Activated CD8-positive, alpha-beta memory T cell treated with anti-CD3 and anti-CD28 coated beads, Interleukin-2, amount 50 U/mL, for 4 hours (primary cell): ENCODE results near the gene MCTS1.
"Not testable (repeated sequence)": the region's sequence is repeated elsewhere in the genome, so short reads cannot be mapped to it uniquely, and the experiment has no call there.

ENCODE experiments used
- DNase-seq: peaks from one replicate; pipeline ENCODE4 v3.0.0-alpha.2; 2020

Gene MCTS1

DNA sequence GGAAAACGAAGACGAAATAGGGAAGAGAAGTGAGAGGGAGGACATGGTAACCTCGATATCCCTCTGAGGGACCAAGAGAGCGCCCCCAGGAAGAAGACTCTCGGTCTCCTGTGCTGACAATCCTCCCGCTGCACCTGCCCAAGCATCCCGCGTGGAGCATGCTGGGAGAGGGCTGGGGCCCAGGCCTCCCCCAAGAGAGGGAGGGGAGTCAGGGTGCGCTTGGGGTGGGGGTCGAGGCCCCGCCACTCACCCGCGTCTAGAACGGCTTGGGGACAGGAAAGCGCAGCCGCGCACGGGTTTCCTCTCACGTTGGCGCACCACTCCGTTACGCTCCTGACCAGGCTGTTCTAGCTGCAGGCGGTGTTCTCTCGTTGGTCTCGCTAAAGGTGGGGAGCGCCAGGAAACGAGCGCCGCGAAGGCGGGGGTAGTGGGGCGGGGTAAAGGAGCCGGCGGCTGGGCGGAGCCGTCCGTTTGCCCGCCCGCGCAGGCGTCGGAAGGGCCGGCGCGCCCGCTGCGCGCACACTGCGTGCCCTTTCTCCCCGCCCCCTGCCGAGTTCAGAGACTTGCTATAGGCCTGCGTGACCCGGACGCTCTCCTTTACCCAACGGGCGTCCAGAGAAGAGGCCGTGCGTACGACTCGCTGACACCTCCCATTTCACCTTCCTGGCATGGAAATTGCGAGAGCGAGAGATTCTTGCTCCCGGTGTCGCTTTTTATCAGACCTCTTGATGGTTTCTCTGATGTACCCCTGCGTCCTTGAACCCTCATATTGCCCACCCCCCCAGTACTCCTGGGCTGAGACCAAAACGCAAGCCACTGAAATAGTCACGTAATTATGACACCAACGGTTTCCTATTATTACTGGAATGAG lies 26.0 kb downstream of the MCTS1 start, which contains the start of gene C1GALT1C1:
Gene C1GALT1C1 (minus strand): TSS at position 388 of the 871 bp plus-strand sequence. CDS start 2,888 bp downstream, outside the sequence.
- DNase-seq = peak; percentile 88

DNA sequence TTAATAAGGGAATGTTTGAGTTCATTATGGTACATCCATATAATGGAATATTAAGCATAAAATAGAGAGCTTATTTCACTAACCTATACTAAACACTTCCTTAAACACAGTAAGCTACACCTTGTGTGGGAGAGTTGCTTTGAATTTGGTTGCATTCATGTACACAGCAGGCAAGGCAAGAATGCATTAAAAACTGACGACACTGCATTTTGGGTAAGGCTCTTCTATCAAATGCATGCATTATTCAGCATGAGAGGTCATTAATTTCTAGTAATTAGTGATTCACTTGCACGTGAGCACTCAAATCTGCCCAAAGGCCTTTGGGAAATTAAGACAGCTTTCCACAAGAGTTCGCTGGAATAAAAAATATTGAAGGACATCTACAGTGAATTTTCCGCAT lies 34.7 kb downstream of the MCTS1 start:
- no peak for DNase-seq

DNA sequence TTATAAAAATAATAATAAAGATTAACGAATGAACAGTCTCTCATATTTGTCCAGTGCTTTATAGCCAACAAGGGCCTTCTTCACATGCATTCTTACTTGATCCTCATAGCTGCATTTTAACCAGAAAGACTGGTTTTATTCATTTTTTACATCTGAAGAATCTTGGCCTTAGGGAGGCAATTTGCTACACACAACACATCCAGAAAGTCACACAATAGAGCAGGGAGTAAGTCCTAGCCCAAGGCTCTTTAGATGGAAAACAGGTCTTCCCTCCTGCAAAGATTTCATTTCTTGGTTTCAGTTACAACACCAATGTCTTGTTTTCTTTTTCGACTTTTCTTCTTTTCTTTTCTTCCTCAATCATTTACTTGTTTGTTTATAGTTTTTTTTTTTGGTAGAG lies 39.0 kb downstream of the MCTS1 start:
- DNase-seq = no peak

DNA sequence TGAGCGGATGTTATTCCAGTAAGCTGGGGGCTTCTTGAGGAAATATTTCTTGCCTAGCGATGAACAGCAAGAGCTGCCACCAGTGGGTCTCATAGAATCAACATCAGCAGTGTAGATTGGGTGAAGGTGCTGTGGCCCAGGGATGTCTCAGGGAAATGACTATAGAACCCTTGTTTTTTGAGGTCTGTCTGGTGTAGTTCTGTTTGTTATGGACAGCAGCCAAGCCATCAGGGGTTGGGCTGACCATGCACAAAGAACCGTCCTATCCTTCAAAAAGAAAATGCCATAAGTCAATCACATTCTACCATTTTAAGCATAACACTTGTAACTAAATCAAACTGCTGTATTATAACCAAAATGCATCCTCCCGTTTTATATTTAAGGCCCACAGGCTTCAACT lies 43.2 kb downstream of the MCTS1 start:
- no peak for DNase-seq

DNA sequence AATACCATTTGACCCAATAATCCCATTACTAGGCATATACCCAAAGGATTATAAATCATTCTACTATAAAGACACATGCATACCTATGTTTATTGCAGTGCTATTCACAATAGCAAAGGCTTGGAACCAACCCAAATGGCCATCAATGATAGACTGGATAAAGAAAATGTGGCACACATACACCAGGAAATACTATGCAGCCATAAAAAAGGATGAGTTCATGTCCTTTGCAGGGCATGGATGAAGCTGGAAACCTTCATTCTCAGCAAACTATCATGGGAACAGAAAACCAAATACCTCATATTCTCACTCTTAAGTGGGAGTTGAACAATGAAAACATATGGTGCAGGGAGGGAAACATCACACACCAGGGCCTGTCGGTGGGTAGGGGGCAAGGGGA lies 48.4 kb downstream of the MCTS1 start:
- not testable (repeated sequence) for DNase-seq

DNA sequence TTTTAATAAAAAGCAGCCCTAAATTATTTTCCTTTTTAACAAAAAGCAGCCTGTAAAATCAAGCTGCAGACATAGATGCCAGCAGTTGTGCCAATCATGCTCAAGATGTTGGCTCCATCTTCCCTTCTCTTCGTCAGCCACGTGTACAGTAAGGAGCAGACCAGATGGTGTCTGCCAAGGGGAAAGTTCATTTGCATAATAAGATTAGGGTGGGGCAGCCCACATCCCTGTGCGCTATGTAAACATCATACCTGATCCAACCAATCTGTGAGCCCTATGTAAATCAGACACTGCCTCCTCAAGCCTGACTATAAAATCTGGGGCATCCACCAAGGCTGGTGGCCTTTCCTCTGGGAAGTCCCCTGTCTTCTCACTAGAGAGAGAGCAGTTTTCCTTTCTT lies 49.1 kb downstream of the MCTS1 start:
- DNase-seq = no peak

DNA sequence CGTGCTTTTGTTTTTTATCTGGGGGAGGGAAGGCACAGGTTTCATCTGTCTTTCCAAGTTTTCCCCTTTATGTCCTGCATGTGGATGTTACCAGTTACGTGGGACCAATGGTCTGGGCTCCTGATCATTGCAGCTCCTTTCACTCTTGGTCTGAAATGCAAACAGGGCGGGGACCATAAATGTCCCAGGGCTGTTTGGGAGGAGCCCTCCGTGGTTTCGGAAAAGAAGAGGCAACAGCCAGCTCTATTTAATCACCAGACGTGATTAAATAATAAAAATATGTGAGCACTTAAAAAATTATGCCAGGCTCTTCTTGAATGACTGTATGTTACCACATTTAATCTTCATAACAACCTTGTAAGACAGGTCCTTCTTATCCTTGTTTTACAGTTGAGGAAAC lies 56.7 kb downstream of the MCTS1 start:
- no peak for DNase-seq
